Measurements from ENCODE around the gene NECTIN2. TPM values are rescaled to one million over a fixed set of nuclear protein-coding genes. Genes with fewer than 3 reads are reported as not detected.
A peak's percentile ranks its signal among the peaks of the same experiment; 100 is the strongest.

NECTIN2 gene
- total RNA-seq: 10 to 100 TPM; 49.4 to 54.9 TPM
- polyA plus RNA-seq: 10 to 100 TPM; 56.2 to 77.5 TPM

DNA sequence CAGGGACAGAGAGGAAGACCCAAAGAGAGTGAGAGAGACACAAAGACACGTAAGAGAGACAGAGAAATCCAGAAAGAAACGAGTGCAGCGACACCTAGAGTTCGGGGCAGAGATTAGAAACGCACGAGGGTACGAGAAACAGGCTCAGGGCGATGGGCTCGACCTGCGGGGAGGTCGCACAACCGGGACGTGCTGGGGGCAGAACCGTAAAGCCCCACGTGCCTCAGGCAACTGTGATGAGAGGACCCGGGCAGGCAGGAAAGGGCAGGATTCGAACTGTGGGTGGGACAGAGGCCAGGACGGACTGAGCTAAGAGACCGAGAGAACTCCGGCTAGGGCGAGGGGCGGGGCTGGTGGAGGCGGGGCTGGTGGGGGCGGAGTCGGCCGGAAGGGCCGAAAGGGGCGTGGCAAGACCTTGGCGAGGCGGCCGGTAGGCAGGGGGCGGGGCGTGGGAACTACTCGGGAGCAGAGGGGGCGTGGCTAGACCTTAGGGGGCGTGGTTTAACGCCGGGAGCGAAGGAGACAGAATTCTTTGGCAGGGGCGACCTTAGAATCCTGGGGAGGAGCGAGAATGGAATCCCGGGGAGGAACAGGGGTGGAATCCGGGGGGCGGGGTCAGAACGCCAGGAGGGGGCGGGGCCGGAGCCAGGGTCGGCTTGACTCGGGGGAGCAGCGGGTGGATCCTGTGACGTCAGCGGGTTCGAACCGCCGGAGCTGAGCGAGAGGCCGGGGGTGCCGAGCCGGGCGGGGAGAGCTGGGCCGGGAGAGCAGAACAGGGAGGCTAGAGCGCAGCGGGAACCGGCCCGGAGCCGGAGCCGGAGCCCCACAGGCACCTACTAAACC lies at the start of gene NECTIN2:
Gene NECTIN2, plus strand, starts transcription at position 686 of the 843 bp plus-strand sequence. CDS start 229 bp downstream, outside the sequence.
- H3K9ac ChIP-seq (ENCODE audit: low read depth in 1 of 2, low read length in 2 of 2): peak within 1 kb of the TSS; percentile 95 to 100
- H3K36me3 ChIP-seq (ENCODE audit: control insufficient read depth in 4 of 4, insufficient read depth in 3 of 4, low read depth in 1 of 4, low read length in 3 of 4): no peaks in the 10 kb centered on the region
- peak within 1 kb of the TSS; percentile 87 to 96 for H3K27ac ChIP-seq (ENCODE audit: low read depth in 1 of 2, low read length in 2 of 2)
- H3K27me3 ChIP-seq (ENCODE audit: control insufficient read depth in 4 of 4, insufficient read depth in 4 of 4, low read length in 3 of 4): no peaks in the 10 kb centered on the region
- peak within 1 kb of the TSS; percentile 71 to 87 (median 79) for H3K4me3 ChIP-seq (ENCODE audit: low read depth in 1 of 3, low read length in 3 of 3)
- TF ChIP-seq, protein P1, sequence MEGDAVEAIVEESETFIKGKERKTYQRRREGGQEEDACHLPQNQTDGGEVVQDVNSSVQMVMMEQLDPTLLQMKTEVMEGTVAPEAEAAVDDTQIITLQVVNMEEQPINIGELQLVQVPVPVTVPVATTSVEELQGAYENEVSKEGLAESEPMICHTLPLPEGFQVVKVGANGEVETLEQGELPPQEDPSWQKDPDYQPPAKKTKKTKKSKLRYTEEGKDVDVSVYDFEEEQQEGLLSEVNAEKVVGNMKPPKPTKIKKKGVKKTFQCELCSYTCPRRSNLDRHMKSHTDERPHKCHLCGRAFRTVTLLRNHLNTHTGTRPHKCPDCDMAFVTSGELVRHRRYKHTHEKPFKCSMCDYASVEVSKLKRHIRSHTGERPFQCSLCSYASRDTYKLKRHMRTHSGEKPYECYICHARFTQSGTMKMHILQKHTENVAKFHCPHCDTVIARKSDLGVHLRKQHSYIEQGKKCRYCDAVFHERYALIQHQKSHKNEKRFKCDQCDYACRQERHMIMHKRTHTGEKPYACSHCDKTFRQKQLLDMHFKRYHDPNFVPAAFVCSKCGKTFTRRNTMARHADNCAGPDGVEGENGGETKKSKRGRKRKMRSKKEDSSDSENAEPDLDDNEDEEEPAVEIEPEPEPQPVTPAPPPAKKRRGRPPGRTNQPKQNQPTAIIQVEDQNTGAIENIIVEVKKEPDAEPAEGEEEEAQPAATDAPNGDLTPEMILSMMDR (IDR thresholded peaks at IDR 0.05; ENCODE audit: low read depth, low read length, missing input control): peak; percentile 72
- TF ChIP-seq HNF4G (IDR thresholded peaks at IDR 0.05) (peak; percentile 9), NR2F2 (IDR thresholded peaks at IDR 0.05) (peak; percentile 44), YY1 (IDR thresholded peaks at IDR 0.05) (peak; percentile 43), RAD21 (IDR thresholded peaks at IDR 0.05) (peak; percentile 53 to 75), JUND (IDR thresholded peaks at IDR 0.05) (peak in 1 of 2 donors; percentile 29), EGR1 (IDR thresholded peaks at IDR 0.05; ENCODE audit: low read depth in 2 of 2) (peak in 1 of 2 donors; percentile 26), RXRA (IDR thresholded peaks at IDR 0.05) (peak; percentile 30 to 50), FOXA1 (IDR thresholded peaks at IDR 0.05) (no peak), HNF4A (conservative IDR thresholded peaks at IDR 0.05) (peak; percentile 28 to 41), FOXA2 (IDR thresholded peaks at IDR 0.05) (no peak), GABPA (IDR thresholded peaks at IDR 0.05 in 1 of 2, conservative IDR thresholded peaks at IDR 0.05 in 1 of 2) (peak in 1 of 2 donors; percentile 64), SP1 (IDR thresholded peaks at IDR 0.05) (peak; percentile 79), TAF1 (conservative IDR thresholded peaks at IDR 0.05) (no peak)
- TF ChIP-seq, protein P2, sequence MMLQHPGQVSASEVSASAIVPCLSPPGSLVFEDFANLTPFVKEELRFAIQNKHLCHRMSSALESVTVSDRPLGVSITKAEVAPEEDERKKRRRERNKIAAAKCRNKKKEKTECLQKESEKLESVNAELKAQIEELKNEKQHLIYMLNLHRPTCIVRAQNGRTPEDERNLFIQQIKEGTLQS (IDR thresholded peaks at IDR 0.05): no peak
- TF ChIP-seq, protein P3, sequence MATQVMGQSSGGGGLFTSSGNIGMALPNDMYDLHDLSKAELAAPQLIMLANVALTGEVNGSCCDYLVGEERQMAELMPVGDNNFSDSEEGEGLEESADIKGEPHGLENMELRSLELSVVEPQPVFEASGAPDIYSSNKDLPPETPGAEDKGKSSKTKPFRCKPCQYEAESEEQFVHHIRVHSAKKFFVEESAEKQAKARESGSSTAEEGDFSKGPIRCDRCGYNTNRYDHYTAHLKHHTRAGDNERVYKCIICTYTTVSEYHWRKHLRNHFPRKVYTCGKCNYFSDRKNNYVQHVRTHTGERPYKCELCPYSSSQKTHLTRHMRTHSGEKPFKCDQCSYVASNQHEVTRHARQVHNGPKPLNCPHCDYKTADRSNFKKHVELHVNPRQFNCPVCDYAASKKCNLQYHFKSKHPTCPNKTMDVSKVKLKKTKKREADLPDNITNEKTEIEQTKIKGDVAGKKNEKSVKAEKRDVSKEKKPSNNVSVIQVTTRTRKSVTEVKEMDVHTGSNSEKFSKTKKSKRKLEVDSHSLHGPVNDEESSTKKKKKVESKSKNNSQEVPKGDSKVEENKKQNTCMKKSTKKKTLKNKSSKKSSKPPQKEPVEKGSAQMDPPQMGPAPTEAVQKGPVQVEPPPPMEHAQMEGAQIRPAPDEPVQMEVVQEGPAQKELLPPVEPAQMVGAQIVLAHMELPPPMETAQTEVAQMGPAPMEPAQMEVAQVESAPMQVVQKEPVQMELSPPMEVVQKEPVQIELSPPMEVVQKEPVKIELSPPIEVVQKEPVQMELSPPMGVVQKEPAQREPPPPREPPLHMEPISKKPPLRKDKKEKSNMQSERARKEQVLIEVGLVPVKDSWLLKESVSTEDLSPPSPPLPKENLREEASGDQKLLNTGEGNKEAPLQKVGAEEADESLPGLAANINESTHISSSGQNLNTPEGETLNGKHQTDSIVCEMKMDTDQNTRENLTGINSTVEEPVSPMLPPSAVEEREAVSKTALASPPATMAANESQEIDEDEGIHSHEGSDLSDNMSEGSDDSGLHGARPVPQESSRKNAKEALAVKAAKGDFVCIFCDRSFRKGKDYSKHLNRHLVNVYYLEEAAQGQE (IDR thresholded peaks at IDR 0.05): no peak
- TF ChIP-seq, protein P4, sequence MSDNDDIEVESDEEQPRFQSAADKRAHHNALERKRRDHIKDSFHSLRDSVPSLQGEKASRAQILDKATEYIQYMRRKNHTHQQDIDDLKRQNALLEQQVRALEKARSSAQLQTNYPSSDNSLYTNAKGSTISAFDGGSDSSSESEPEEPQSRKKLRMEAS (IDR thresholded peaks at IDR 0.05): peak; percentile 23
- TF ChIP-seq, protein P5, sequence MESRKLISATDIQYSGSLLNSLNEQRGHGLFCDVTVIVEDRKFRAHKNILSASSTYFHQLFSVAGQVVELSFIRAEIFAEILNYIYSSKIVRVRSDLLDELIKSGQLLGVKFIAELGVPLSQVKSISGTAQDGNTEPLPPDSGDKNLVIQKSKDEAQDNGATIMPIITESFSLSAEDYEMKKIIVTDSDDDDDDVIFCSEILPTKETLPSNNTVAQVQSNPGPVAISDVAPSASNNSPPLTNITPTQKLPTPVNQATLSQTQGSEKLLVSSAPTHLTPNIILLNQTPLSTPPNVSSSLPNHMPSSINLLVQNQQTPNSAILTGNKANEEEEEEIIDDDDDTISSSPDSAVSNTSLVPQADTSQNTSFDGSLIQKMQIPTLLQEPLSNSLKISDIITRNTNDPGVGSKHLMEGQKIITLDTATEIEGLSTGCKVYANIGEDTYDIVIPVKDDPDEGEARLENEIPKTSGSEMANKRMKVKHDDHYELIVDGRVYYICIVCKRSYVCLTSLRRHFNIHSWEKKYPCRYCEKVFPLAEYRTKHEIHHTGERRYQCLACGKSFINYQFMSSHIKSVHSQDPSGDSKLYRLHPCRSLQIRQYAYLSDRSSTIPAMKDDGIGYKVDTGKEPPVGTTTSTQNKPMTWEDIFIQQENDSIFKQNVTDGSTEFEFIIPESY (IDR thresholded peaks at IDR 0.05): peak; percentile 26
- under 1% methylated on average over 67 of the region's 67 CpGs for WGBS
- no peaks in the 10 kb centered on the region for H3K9me3 ChIP-seq (ENCODE audit: control insufficient read depth in 4 of 4, low read length in 3 of 4)
- peak; percentile 100 for DNase-seq (ENCODE audit: low spot score)
- peaks cover 9 to 43% (median 31%) of the 10 kb centered on the region in 4 donors for H3K4me1 ChIP-seq (ENCODE audit: control insufficient read depth in 4 of 4, insufficient read depth in 4 of 4, low read length in 3 of 4)

Measured in liver (tissue), 9 donors.